ENCODE data around the gene CAPN12. TPM values are rescaled to one million over a fixed set of nuclear protein-coding genes. Genes with fewer than 3 reads are reported as not detected.

Gene CAPN12
- total RNA-seq, 2 experiments from 2014 or later, result 1.6 to 2.0 TPM

GRCh38 chr19:38687837-38688378, 56.4 kb downstream of the CAPN12 start:
- H3K4me3 ChIP-seq (ENCODE audit: low read length), result no peak overlapping the region
- ATAC-seq (ENCODE audit: poor library complexity) (no peak), DNase-seq (no peak)
- H3K36me3 Mint-ChIP-seq (ENCODE audit: low read depth), result peaks cover 5% of the 10 kb centered on the region
- no peaks in the 10 kb centered on the region for H3K9me3 ChIP-seq (ENCODE audit: control insufficient read depth in 1 of 2, insufficient read depth in 1 of 2, low read length in 2 of 2)
- H3K4me1 Mint-ChIP-seq (ENCODE audit: low read depth), result peaks cover 72% of the 10 kb centered on the region
- H3K27me3 Mint-ChIP-seq, result no peaks in the 10 kb centered on the region
- no peak overlapping the region for H3K4me3 Mint-ChIP-seq
- no peaks in the 10 kb centered on the region for H3K9me3 Mint-ChIP-seq
- H3K27ac Mint-ChIP-seq, result no peak overlapping the region
- intact Hi-C loops (cut with DNase I, micrococcal nuclease), result loop anchor here (5.0 kb wide), 1 partner anchor 51 kb away; no protein-coding TSS in a partner anchor
- no peak for TF ChIP-seq CTCF (IDR thresholded peaks at IDR 0.05)
- H3K36me3 ChIP-seq (ENCODE audit: insufficient read depth, low read length), result peaks cover 5% of the 10 kb centered on the region
- ChIA-PET CTCF (interaction anchor here (0.6 kb wide), 1 partner anchor 278 kb away, joined by 3 read pairs; no protein-coding TSS in a partner anchor), POLR2A (interaction anchor here (0.5 to 0.6 kb wide), 2 partner anchors 17 to 69 kb away, joined by 3 to 5 read pairs; partner anchors contain the start of gene EIF3K)
- H3K27ac ChIP-seq (ENCODE audit: low read depth in 1 of 2, low read length in 2 of 2), result no peak overlapping the region
- no peaks in the 10 kb centered on the region for H3K27me3 ChIP-seq (ENCODE audit: control insufficient read depth in 1 of 2, insufficient read depth in 2 of 2, low read length in 2 of 2)
- peaks cover 74% of the 10 kb centered on the region for H3K4me1 ChIP-seq (ENCODE audit: insufficient read depth, low read length)

- no peaks in the 10 kb centered on the region for H3K27me3 ChIP-seq (ENCODE audit: control insufficient read depth in 1 of 2, insufficient read depth in 2 of 2, low read length in 2 of 2)
- Mint-ChIP-seq H3K4me1 (ENCODE audit: low read depth) (peaks cover 70% of the 10 kb centered on the region), H3K36me3 (ENCODE audit: low read depth) (peaks cover 6% of the 10 kb centered on the region), H3K27ac (peak overlapping the region; percentile 84), H3K4me3 (peak overlapping the region; percentile 65), H3K27me3 (no peaks in the 10 kb centered on the region), H3K9me3 (no peaks in the 10 kb centered on the region)
- TF ChIP-seq CTCF (IDR thresholded peaks at IDR 0.05), result no peak
- H3K27ac ChIP-seq (ENCODE audit: low read depth in 1 of 2, low read length in 2 of 2), result peak overlapping the region in 1 of 2 donors; percentile 65
- ATAC-seq (ENCODE audit: poor library complexity), result peak; percentile 66
- H3K9me3 ChIP-seq (ENCODE audit: control insufficient read depth in 1 of 2, insufficient read depth in 1 of 2, low read length in 2 of 2), result no peaks in the 10 kb centered on the region
- peaks cover 74% of the 10 kb centered on the region for H3K4me1 ChIP-seq (ENCODE audit: insufficient read depth, low read length)
- ChIA-PET CTCF (interaction anchor here (0.6 to 2.7 kb wide), 10 partner anchors 17 to 386 kb away, joined by 3 to 10 read pairs (median 4); no protein-coding TSS in a partner anchor), POLR2A (interaction anchor here (0.8 to 1.1 kb wide), 2 partner anchors 30 to 39 kb away, joined by 3 read pairs; partner anchors contain the start of gene ACTN4)
- H3K36me3 ChIP-seq (ENCODE audit: insufficient read depth, low read length), result peaks cover 5% of the 10 kb centered on the region
- H3K4me3 ChIP-seq (ENCODE audit: low read length), result no peak overlapping the region
- peak in 8 of 14 experiments; percentile 21 to 88 (median 46) for DNase-seq
- intact Hi-C loops (cut with DNase I, micrococcal nuclease), result loop anchor here (5.0 kb wide), 1 partner anchor 49 kb away; no protein-coding TSS in a partner anchor
These were observed 57.8 kb downstream of the CAPN12 start for GRCh38 chr19:38686530-38686888.

- POLR2A ChIA-PET, result interaction anchor here (0.7 to 1.1 kb wide), 3 partner anchors 19 to 39 kb away, joined by 3 read pairs; partner anchors contain the start of gene ACTN4
- H3K9me3 Mint-ChIP-seq, result no peaks in the 10 kb centered on the region
These were observed 58.4 kb downstream of the CAPN12 start for GRCh38 chr19:38685666-38686529.

More at GRCh38 chr19:38685666-38686529, 58.4 kb downstream of the CAPN12 start:
- Mint-ChIP-seq H3K27me3 (no peaks in the 10 kb centered on the region), H3K36me3 (ENCODE audit: low read depth) (peaks cover 10% of the 10 kb centered on the region), H3K4me3 (peak overlapping the region; percentile 65), H3K4me1 (ENCODE audit: low read depth) (peaks cover 77% of the 10 kb centered on the region), H3K27ac (peak overlapping the region; percentile 84)
- H3K27ac ChIP-seq (ENCODE audit: low read depth in 1 of 2, low read length in 2 of 2), result peak overlapping the region in 1 of 2 donors; percentile 65
- intact Hi-C loops (cut with DNase I, micrococcal nuclease), result loop anchor here (5.0 kb wide), 1 partner anchor 49 kb away; no protein-coding TSS in a partner anchor
- H3K27me3 ChIP-seq (ENCODE audit: control insufficient read depth in 1 of 2, insufficient read depth in 2 of 2, low read length in 2 of 2), result no peaks in the 10 kb centered on the region
- peaks cover 77% of the 10 kb centered on the region for H3K4me1 ChIP-seq (ENCODE audit: insufficient read depth, low read length)
- H3K36me3 ChIP-seq (ENCODE audit: insufficient read depth, low read length), result peaks cover 5% of the 10 kb centered on the region
- ATAC-seq (ENCODE audit: poor library complexity) (no peak), DNase-seq (peak in 2 of 14 experiments; percentile 51 to 57)
- no peak for TF ChIP-seq CTCF (IDR thresholded peaks at IDR 0.05)
- CTCF ChIA-PET, result interaction anchor here (0.6 to 2.7 kb wide), 10 partner anchors 17 to 387 kb away, joined by 3 to 10 read pairs (median 4); no protein-coding TSS in a partner anchor
- H3K9me3 ChIP-seq (ENCODE audit: control insufficient read depth in 1 of 2, insufficient read depth in 1 of 2, low read length in 2 of 2), result no peaks in the 10 kb centered on the region
- no peak overlapping the region for H3K4me3 ChIP-seq (ENCODE audit: low read length)
